ENCODE results near the gene SNCG. TPM values are rescaled to one million over a fixed set of nuclear protein-coding genes. Genes with fewer than 3 reads are reported as not detected.
"Not testable (repeated sequence)": the region's sequence is repeated elsewhere in the genome, so short reads cannot be mapped to it uniquely, and the experiment has no call there.

SNCG gene
- total RNA-seq, 1 donor from 2014 or later = 23.5 TPM

GRCh38 chr10:86968994-86969355 lies 10.6 kb downstream of the SNCG start:
- ATAC-seq (ENCODE audit: poor library complexity) (no peak), DNase-seq (no peak)
- intact Hi-C loops (cut with DNase I) = no loop called here

GRCh38 chr10:86969421-86970041 lies 11.1 kb downstream of the SNCG start:
- intact Hi-C loops (cut with DNase I) = no loop called here
- peak; percentile 45 for DNase-seq

GRCh38 chr10:86970162-86970981 lies 12.0 kb downstream of the SNCG start:
- intact Hi-C loops (cut with DNase I) = no loop called here
- peak; percentile 60 for ATAC-seq (ENCODE audit: poor library complexity)
- peak; percentile 91 for DNase-seq

More at GRCh38 chr10:86969421-86970041, 11.1 kb downstream of the SNCG start:
- no peak for ATAC-seq (ENCODE audit: poor library complexity)

GRCh38 chr10:86970982-86971231 lies 12.5 kb downstream of the SNCG start:
- DNase-seq = no peak
- intact Hi-C loops (cut with DNase I) = no loop called here

GRCh38 chr10:86971232-86971991 lies 13.0 kb downstream of the SNCG start:
- ATAC-seq (ENCODE audit: poor library complexity) (peak; percentile 87), DNase-seq (peak; percentile 91)
- intact Hi-C loops (cut with DNase I) = no loop called here

More at GRCh38 chr10:86970982-86971231, 12.5 kb downstream of the SNCG start:
- ATAC-seq (ENCODE audit: poor library complexity) = peak; percentile 33

GRCh38 chr10:86972613-86973380 lies 14.4 kb downstream of the SNCG start:
- DNase-seq = no peak
- no peak for ATAC-seq (ENCODE audit: poor library complexity)
- intact Hi-C loops (cut with DNase I) = no loop called here

GRCh38 chr10:86974484-86974883 lies 16.1 kb downstream of the SNCG start:
- intact Hi-C loops (cut with DNase I) = no loop called here
- ATAC-seq (ENCODE audit: poor library complexity) (no peak), DNase-seq (no peak)

GRCh38 chr10:86976362-86977056 lies 18.1 kb downstream of the SNCG start:
- intact Hi-C loops (cut with DNase I) = no loop called here
- ATAC-seq (ENCODE audit: poor library complexity) (no peak), DNase-seq (no peak)

GRCh38 chr10:86978457-86978856 lies 20.1 kb downstream of the SNCG start:
- DNase-seq; ATAC-seq (ENCODE audit: poor library complexity); intact Hi-C loops (cut with DNase I): not testable (repeated sequence)

- intact Hi-C loops (cut with DNase I) = no loop called here
- ATAC-seq (ENCODE audit: poor library complexity) = peak; percentile 9
These were observed 21.0 kb downstream of the SNCG start for GRCh38 chr10:86979296-86979818.

GRCh38 chr10:86979977-86980448 lies 21.6 kb downstream of the SNCG start:
- DNase-seq = peak; percentile 66
- intact Hi-C loops (cut with DNase I) = no loop called here
- ATAC-seq (ENCODE audit: poor library complexity) = peak; percentile 87

More at GRCh38 chr10:86979296-86979818, 21.0 kb downstream of the SNCG start:
- DNase-seq = no peak

- DNase-seq = peak; percentile 28
- ATAC-seq (ENCODE audit: poor library complexity) = peak; percentile 24
- intact Hi-C loops (cut with DNase I) = not testable (repeated sequence)
These were observed 22.6 kb downstream of the SNCG start for GRCh38 chr10:86981020-86981419.

- DNase-seq = no peak
- ATAC-seq (ENCODE audit: poor library complexity) = no peak
- intact Hi-C loops (cut with DNase I) = no loop called here
These were observed 23.3 kb downstream of the SNCG start for GRCh38 chr10:86981716-86982115.

- DNase-seq; ATAC-seq (ENCODE audit: poor library complexity); intact Hi-C loops (cut with DNase I): not testable (repeated sequence)
These were observed 26.1 kb downstream of the SNCG start for GRCh38 chr10:86984498-86984897.

GRCh38 chr10:86988520-86988919 lies 30.1 kb downstream of the SNCG start:
- DNase-seq = no peak
- ATAC-seq (ENCODE audit: poor library complexity) = no peak
- intact Hi-C loops (cut with DNase I) = no loop called here

GRCh38 chr10:86991362-86991761 lies 33.0 kb downstream of the SNCG start:
- ATAC-seq (ENCODE audit: poor library complexity); intact Hi-C loops (cut with DNase I); DNase-seq: not testable (repeated sequence)

GRCh38 chr10:86992456-86992855 lies 34.1 kb downstream of the SNCG start:
- intact Hi-C loops (cut with DNase I) = no loop called here
- DNase-seq = no peak
- no peak for ATAC-seq (ENCODE audit: poor library complexity)

- intact Hi-C loops (cut with DNase I) = no loop called here
- ATAC-seq (ENCODE audit: poor library complexity) = no peak
- no peak for DNase-seq
These were observed 34.5 kb downstream of the SNCG start for GRCh38 chr10:86992929-86993328.

Data from Right ventricle myocardium superior (tissue), 1 donor.